HepG2 (cell line): ENCODE measurements around the gene L3MBTL4. TPM values are rescaled to one million over a fixed set of nuclear protein-coding genes. Genes with fewer than 3 reads are reported as not detected.

Source experiments
- ATAC-seq: fragments of 200-7000 bp; cut with Tn5 transposase; 3 replicates; pipeline ENCODE4 v1.9.1; 2020; ENCODE audit warnings: mild to moderate bottlenecking, moderate library complexity
- BruUV-seq: library from RNA; stranded (reverse); fragments of 400-500 nt; replicated peaks from 2 replicates; lab custom pipeline; 2021; lab: Mats Ljungman, UMichigan
- CTCF ChIA-PET: fragments of 300-600 bp; formaldehyde crosslinking; extraction: SDS; loops from one replicate; lab custom pipeline; 2021; ENCODE audit warnings: low total read pairs, inconsistent platforms, low intra/inter-chr PET ratio; lab: Yijun Ruan, JAX
- POLR2A ChIA-PET: fragments of 350-600 bp; sonication (Branson Sonifier 250); formaldehyde crosslinking; loops from one replicate; lab custom pipeline; 2020; ENCODE audit warnings: antibody characterized with exemption, inconsistent platforms; lab: Yijun Ruan, JAX
- DNase-seq: peaks from one replicate; pipeline ENCODE4 v3.0.0-alpha.2; 2015; ENCODE audit warnings: low spot score
- FAIRE-seq: peaks from 3 replicates; lab custom pipeline; 2011; peaks lifted over from hg19 to GRCh38; lab: Jason Lieb, UNC
- H2AFZ ChIP-seq: one replicate; pipeline ENCODE4 v1.6.1; 2011; ENCODE audit warnings: low read length, inconsistent platforms
- H3K27ac ChIP-seq: fragments of 300-600 bp; 3 replicates; pipeline ENCODE4 v1.8.0; 2011; ENCODE audit warnings: mixed run types, mild to moderate bottlenecking, mixed read lengths, low read length, inconsistent platforms; ENCODE audit not compliant: insufficient read depth; ENCODE audit errors: extremely low read length
- H3K27me3 ChIP-seq, 2 experiments: fragments of 200-600 bp in 1 of 2; 2 replicates in 1 of 2; 3 replicates in 1 of 2; pipeline versions ENCODE4 v1.6.0 to v1.8.0; 2011; ENCODE audit warnings: low read length in 2 of 2, mild to moderate bottlenecking in 2 of 2, moderate library complexity in 2 of 2, inconsistent platforms in 1 of 2; ENCODE audit not compliant: insufficient read depth in 2 of 2, control insufficient read depth in 1 of 2
- H3K36me3 ChIP-seq, 2 experiments: fragments of 200-600 bp in 1 of 2; replicated peaks in 1 of 2; 2 replicates in 1 of 2; 3 replicates in 1 of 2; pipeline versions ENCODE4 v1.5.1 to v1.8.0; 2011; ENCODE audit warnings: low read length in 2 of 2, inconsistent platforms in 1 of 2; ENCODE audit not compliant: insufficient read depth in 2 of 2, control insufficient read depth in 1 of 2
- H3K4me1 ChIP-seq: 2 replicates; pipeline ENCODE4 v1.5.1; 2012; ENCODE audit warnings: low read length, inconsistent platforms; ENCODE audit not compliant: insufficient read depth
- H3K4me2 ChIP-seq: 2 replicates; pipeline ENCODE4 v1.6.0; 2011; ENCODE audit warnings: low read depth, low read length, inconsistent platforms
- H3K4me3 ChIP-seq, 3 experiments: fragments of 200-600 bp in 1 of 3; sonication (generic), shearing (Covaris generic) in 1 of 3; replicated peaks in 1 of 3; 2 replicates each; pipeline ENCODE4 v1.5.1; 2011 to 2016; ENCODE audit warnings: low read length in 3 of 3, inconsistent platforms in 2 of 3, low read depth in 2 of 3, mild to moderate bottlenecking in 2 of 3, control low read depth in 1 of 3, mixed read lengths in 1 of 3; ENCODE audit not compliant: insufficient read depth in 1 of 3
- H3K79me2 ChIP-seq: one replicate; pipeline ENCODE4 v1.6.1; 2011; ENCODE audit warnings: low read length, inconsistent platforms; ENCODE audit not compliant: insufficient read depth
- H3K9ac ChIP-seq: 2 replicates; pipeline ENCODE4 v1.6.0; 2011; ENCODE audit warnings: mild to moderate bottlenecking, low read depth, low read length, inconsistent platforms; ENCODE audit not compliant: insufficient read depth
- H3K9me3 ChIP-seq: 2 replicates; pipeline ENCODE4 v1.5.1; 2012; ENCODE audit warnings: mild to moderate bottlenecking, low read length
- H4K20me1 ChIP-seq: 2 replicates; pipeline ENCODE4 v1.6.0; 2011; ENCODE audit warnings: inconsistent platforms, mild to moderate bottlenecking, low read length, moderate library complexity; ENCODE audit not compliant: insufficient read depth
- ATAD3A ChIP-seq: sonication (generic); formaldehyde crosslinking; IDR thresholded peaks from 2 replicates; pipeline ENCODE4 v1.4.0; 2020; ENCODE audit warnings: missing genetic modification reagents
- BCLAF1 ChIP-seq: fragments of 450-650 bp; IDR thresholded peaks from 2 replicates; pipeline ENCODE4 v1.6.1; 2017; ENCODE audit warnings: mild to moderate bottlenecking
- HBP1 ChIP-seq: IDR thresholded peaks from 2 replicates; pipeline ENCODE4 v1.6.1; 2016; ENCODE audit warnings: low read depth, control low read depth
- KLF11 ChIP-seq: IDR thresholded peaks from 2 replicates; pipeline ENCODE4 v1.6.1; 2016; ENCODE audit warnings: missing compliant biosample characterization
- LBX2 ChIP-seq: sonication (generic); formaldehyde crosslinking; IDR thresholded peaks from 2 replicates; pipeline ENCODE4 v1.5.0; 2020; ENCODE audit warnings: missing genetic modification reagents, mild to moderate bottlenecking, borderline replicate concordance
- RBM22 ChIP-seq: fragments of 200-400 bp; formaldehyde crosslinking; optimal IDR thresholded peaks from 2 replicates; pipeline ENCODE3; 2017; ENCODE audit warnings: mild to moderate bottlenecking, low read length, moderate library complexity
- SNAI1 ChIP-seq: sonication (generic); formaldehyde crosslinking; IDR thresholded peaks from 2 replicates; pipeline ENCODE4 v1.5.0; 2020; ENCODE audit warnings: mild to moderate bottlenecking, missing genetic modification reagents, borderline replicate concordance
- ZBTB44 ChIP-seq: sonication (generic); formaldehyde crosslinking; IDR thresholded peaks from 2 replicates; pipeline ENCODE4 v1.4.0; 2020; ENCODE audit warnings: missing genetic modification reagents
- ZFP41 ChIP-seq: sonication (generic); formaldehyde crosslinking; IDR thresholded peaks from 2 replicates; pipeline ENCODE4 v1.4.0; 2020; ENCODE audit warnings: mild to moderate bottlenecking, missing genetic modification reagents, borderline replicate concordance
- ZHX1 ChIP-seq: sonication (generic); formaldehyde crosslinking; IDR thresholded peaks from 2 replicates; pipeline ENCODE4 v1.8.1; 2022; ENCODE audit warnings: low read depth, mild to moderate bottlenecking, missing genetic modification reagents
- ZNF7 ChIP-seq: IDR thresholded peaks from 2 replicates; pipeline ENCODE4 v1.6.1; 2016; ENCODE audit warnings: missing biosample characterization, missing genetic modification reagents
- ZSCAN22 ChIP-seq: sonication (generic); formaldehyde crosslinking; IDR thresholded peaks from 2 replicates; pipeline ENCODE4 v1.4.0; 2020; ENCODE audit warnings: mild to moderate bottlenecking, missing genetic modification reagents
- ZSCAN31 ChIP-seq: sonication (generic); formaldehyde crosslinking; IDR thresholded peaks from 2 replicates; pipeline ENCODE4 v1.5.0; 2020; ENCODE audit warnings: low read depth, mild to moderate bottlenecking, missing genetic modification reagents
- WGBS: methylation state at CpG from one replicate; pipeline ENCODE4 v1.1.6; 2017; ENCODE audit warnings: low lambda C conversion rate; 5-methylcytosine and 5-hydroxymethylcytosine counted together
- in situ Hi-C: cut with HindIII; loops from 2 replicates; pipeline ENCODE4 v1.10.0; 2017; ENCODE audit warnings: low pct_unique_long_range_greater_than_20kb; ENCODE audit not compliant: extremely low pct_ligation_motif_present
- intact Hi-C: fragments of 100-400 bp; cut with micrococcal nuclease; formaldehyde crosslinking; loops from one replicate; pipeline ENCODE4 v1.10.0; 2022; ENCODE audit not compliant: unreplicated experiment
- polyA plus RNA-seq, 8 experiments: library from polyadenylated mRNA; depleted of rRNA in 3 of 8; stranded (reverse) in 7 of 8; unstranded in 1 of 8; fragments of >200 nt; fragmentation: Illumina TruSeq in 4 of 8; extraction: Trizol in 4 of 8; gene quantifications; 2 replicates each; pipeline versions ENCODE4 v1.2.1 to v1.2.3, GENCODE V29; 2011 to 2016; ENCODE audit warnings: low read depth in 4 of 8, missing spikeins in 1 of 8, mixed read lengths in 1 of 8; ENCODE audit not compliant: insufficient read depth in 1 of 8
- total RNA-seq, 5 experiments: library from RNA; depleted of rRNA; stranded (reverse); fragments of >200 nt; fragmentation: Illumina TruSeq; extraction: Trizol; gene quantifications; 2 replicates each; pipeline ENCODE4 v1.2.3, GENCODE V29; 2016; ENCODE audit warnings: low read depth in 1 of 5

The L3MBTL4 gene
- total and polyA plus RNA-seq, 2 of the 13 experiments (the other 11 are each of a cell fraction or from before 2014, with no cell fraction given): 10.8 to 13.3 TPM

GRCh38 chr18:6331872-6332271 lies 82.8 kb downstream of the L3MBTL4 start:
- H3K27me3 ChIP-seq: no peaks in the 10 kb centered on the region
- peaks cover 6% of the 10 kb centered on the region for H3K79me2 ChIP-seq
- no peak overlapping the region for H3K9ac ChIP-seq
- peaks cover 8% of the 10 kb centered on the region for H3K4me1 ChIP-seq
- BruUV-seq: no TSS peak
- no peaks in the 10 kb centered on the region for H3K9me3 ChIP-seq
- intact Hi-C loops (no loop called here), in situ Hi-C loops (no loop called here)
- H2AFZ ChIP-seq: no peak overlapping the region
- FAIRE-seq: no peak
- H3K4me3 ChIP-seq: no peak overlapping the region
- 98% methylated on average over 2 of the region's 2 CpGs for WGBS
- peaks cover 14% of the 10 kb centered on the region for H4K20me1 ChIP-seq
- no peak overlapping the region for H3K4me2 ChIP-seq
- TF ChIP-seq ATAD3A (CRISPR knock-in tag): no peak
- TF ChIP-seq RBM22: no peak
- no peak for TF ChIP-seq ZSCAN31 (CRISPR knock-in tag)
- TF ChIP-seq ZNF7: no peak
- no peak for TF ChIP-seq ZBTB44
- TF ChIP-seq HBP1 (CRISPR knock-in tag): no peak
- TF ChIP-seq LBX2 (CRISPR knock-in tag): no peak
- TF ChIP-seq ZFP41 (CRISPR knock-in tag): no peak
- TF ChIP-seq KLF11 (CRISPR knock-in tag): no peak
- TF ChIP-seq ZHX1: no peak
- TF ChIP-seq BCLAF1: no peak
- TF ChIP-seq ZSCAN22 (CRISPR knock-in tag): no peak
- TF ChIP-seq SNAI1 (CRISPR knock-in tag): no peak
- TF ChIP-seq, all 625 proteins: peak for 0
- H3K27ac ChIP-seq: no peak overlapping the region
- ATAC-seq: no peak
- POLR2A ChIA-PET: no interaction called here
- CTCF ChIA-PET: no interaction called here
- no peaks in the 10 kb centered on the region for H3K36me3 ChIP-seq
- no peak for DNase-seq
